ENCODE results near the gene CYB5R3.
A peak's percentile ranks its signal among the peaks of the same experiment; 100 is the strongest.
"Not testable (repeated sequence)": the region's sequence is repeated elsewhere in the genome, so short reads cannot be mapped to it uniquely, and the experiment has no call there.

CYB5R3 gene

DNA sequence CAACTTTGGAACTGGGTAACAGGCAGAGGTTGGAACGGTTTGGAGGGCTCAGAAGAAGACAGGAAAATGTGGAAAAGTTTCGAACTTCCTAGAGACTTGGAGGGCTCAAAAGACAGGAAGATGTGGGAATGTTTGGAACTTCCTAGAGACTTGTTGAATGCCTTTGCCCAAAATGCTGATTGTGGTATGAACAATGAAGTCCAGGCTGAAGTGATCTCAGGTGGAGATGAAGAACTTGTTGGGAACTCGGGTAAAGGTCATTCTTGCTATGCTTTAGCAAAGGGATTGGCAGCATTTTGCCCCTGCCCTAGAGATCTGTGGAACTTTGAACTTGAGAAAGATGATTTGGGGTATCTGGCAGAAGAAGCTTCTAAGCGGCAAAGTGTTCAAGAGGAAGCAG lies 28.7 kb upstream of the CYB5R3 start:
- DNase-seq: not testable (repeated sequence)

DNA sequence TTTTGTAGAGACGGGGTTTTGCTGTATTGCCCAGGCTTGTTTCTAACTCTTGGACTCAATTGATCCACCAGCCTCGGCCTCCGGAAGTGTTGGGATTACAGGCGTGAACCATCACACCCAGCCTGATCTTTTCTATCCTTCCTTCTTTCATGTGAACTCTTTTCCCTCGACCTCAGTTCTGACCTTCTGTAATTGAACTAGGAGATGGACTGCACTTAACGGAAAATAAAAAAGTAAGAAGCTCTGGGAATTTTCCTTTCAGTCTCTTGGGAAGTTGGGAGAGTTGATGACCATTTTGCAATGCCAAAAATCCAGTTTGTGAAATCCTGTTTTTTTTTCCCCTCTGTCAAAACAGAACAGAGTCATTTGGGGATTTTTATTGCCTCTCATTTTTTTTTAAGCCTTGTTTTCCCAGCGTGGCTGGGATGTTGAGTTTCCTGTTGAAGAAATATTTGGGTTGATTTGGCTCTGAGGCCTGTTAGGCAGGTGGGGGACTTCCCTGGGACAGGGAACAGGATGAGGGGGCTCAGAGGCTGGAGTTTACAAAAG lies 26.9 kb upstream of the CYB5R3 start:
- no peak for DNase-seq

- DNase-seq: no peak
Measured at GRCh38 chr22:42673898-42674401, 24.8 kb upstream of the CYB5R3 start.

DNA sequence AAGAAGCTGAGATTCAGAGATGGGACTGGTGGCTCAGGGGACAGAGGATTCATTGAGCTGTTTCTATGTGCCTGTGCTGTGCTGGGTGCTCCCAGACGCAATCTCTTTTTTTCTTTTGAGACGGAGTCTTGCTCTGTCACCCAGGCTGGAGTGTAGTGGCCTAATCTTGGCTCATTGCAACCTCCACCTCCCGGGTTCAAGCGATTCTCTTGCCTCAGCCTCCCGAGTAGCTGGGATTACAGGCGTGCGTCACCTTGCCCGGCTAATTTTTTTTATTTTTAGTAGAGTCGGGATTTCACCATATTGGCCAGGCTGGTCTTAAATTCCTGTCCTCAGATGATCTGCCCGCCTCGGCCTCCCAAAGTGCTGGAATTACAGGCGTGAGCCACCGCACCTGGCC lies 23.9 kb upstream of the CYB5R3 start:
- DNase-seq: not testable (repeated sequence)

GRCh38 chr22:42670921-42671709 lies 21.9 kb upstream of the CYB5R3 start:
- no peak for DNase-seq

DNA sequence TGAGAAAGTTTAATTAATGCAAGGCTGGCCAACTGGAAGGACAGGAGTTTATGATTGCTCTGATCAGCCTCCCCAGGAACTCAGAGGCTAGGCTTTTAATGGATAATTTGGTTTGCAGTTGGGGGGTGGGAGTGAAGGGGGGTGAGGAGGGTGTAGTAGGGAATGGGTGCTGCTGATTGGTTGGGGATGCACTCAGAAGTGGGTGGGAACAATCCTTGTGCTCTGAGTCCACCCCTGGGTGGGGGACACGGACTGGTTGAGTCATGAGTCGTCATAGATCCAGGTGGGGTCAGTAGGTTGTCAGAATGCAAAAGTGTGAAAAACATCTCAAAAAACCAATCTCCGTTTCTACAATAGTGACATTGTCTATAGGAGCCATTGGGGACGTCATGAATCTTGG lies 20.9 kb upstream of the CYB5R3 start:
- no peak for DNase-seq

GRCh38 chr22:42666393-42666792 lies 17.2 kb upstream of the CYB5R3 start:
- DNase-seq: not testable (repeated sequence)

GRCh38 chr22:42664976-42665831 lies 16.0 kb upstream of the CYB5R3 start:
- no peak for DNase-seq

DNA sequence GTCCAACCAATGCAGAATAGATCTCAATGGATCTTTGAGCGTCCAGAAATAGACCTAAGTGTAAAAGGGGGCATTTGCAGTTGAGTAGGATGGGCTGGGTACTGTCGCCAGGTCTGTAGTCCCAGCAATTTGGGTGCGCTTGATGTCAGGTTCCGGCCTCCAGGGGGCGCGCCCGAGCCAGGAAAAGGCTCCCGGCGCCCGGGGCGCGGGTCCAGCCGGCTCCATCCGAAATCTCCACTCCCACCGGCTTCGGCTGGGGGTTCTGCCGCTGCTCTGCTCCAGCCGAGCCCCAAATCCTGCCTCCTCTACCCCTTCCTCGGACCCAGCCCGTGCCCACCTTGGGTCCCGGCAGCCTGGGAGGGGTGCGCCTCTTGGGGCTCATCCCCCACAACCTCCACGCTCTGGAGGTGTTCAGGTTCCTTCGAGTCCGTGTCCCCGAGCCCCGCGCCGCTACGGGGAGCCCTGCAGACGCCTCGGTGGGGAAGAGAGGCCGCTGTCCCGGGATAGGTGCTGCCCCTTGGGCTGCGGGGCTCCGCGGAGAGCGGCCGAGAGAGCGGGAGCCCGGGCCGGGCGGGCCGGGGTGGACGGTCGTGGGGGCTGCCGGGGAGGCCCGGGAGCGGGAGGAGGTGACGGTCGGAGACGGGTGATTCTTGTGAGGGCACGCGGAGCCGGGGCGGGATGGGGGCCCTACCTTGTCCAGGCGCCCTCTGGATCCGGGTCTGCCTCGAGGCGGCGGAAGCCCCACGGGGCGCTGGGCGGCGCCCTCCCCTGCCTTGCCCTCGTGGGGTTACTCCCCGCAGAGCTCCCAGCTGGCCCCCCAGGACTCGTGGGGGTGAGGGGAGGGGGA lies 13.0 kb upstream of the CYB5R3 start:
- DNase-seq: peak; percentile 61 to 77 (median 68)

- DNase-seq: no peak
Measured at GRCh38 chr22:42656578-42656977, 7.4 kb upstream of the CYB5R3 start.

DNA sequence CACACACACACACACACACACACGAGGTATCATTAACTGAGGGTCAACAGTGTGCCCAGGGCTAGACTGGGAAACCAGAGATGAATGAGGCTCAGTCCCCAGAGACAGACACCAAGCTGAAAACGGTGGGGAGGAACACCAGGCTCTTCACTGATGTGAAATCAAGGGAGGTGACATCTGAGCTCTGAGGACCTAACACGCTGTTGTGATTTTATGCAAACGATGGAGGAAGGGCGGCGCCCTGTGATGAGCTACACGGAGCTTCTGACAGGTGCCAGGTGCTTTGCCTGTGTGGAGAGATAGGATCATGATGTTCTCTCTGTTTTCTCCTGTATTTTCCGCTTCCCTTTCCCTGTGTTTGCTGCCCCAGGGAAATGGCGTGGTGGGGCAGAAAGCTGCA lies 6.5 kb upstream of the CYB5R3 start:
- no peak for DNase-seq

DNA sequence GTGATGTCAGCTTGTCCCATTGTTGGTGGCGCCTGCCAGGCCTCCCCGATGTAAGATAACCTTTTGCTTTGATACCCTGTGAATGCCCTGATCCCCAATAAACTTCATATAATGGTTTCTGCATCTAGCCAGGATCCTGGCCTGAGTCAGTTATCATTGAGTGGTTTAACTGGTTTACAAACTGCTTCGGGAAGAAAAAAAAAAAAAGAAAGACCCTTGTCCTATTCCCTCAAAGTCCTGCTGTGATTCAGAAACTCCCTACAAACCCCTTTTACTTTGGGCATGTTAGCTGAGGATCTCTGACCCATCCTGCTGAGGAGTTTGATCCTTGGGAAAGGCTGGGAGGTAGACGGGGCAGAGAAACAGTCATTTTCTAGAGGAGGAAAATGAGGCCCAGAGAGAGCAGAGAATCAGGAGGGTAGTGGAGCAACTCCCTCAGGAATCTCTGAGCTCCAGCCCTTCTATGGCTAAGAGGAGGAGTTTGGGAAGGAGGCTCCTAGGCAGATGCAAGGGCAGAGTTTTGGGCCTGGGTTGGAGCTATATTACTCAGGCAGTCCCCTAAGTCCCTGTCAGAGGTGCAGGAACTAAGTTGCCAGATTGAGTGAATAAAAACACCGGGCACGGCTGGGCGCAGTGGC lies 5.4 kb upstream of the CYB5R3 start:
- DNase-seq: no peak

DNA sequence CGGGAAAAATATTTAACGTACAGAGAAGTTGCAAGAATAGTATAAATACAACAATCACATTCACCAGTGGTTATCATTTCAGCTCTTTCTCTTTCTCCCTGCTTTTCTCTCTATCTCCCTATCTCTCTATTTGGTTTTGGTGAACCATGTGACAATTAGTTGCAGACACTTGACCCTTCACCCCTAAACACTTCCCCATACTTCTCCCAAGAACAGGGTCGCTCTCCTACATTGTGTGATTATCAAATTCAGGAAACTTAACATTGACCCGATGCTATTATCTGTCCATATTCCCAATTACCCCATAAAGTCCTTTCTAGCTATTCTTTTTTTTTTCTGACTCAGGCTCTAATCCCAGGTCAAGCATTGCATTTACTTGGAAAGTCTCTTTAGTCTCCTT lies 4.8 kb upstream of the CYB5R3 start:
- DNase-seq: no peak

GRCh38 chr22:42651134-42651533 lies 1.9 kb upstream of the CYB5R3 start:
- DNase-seq: no peak

DNA sequence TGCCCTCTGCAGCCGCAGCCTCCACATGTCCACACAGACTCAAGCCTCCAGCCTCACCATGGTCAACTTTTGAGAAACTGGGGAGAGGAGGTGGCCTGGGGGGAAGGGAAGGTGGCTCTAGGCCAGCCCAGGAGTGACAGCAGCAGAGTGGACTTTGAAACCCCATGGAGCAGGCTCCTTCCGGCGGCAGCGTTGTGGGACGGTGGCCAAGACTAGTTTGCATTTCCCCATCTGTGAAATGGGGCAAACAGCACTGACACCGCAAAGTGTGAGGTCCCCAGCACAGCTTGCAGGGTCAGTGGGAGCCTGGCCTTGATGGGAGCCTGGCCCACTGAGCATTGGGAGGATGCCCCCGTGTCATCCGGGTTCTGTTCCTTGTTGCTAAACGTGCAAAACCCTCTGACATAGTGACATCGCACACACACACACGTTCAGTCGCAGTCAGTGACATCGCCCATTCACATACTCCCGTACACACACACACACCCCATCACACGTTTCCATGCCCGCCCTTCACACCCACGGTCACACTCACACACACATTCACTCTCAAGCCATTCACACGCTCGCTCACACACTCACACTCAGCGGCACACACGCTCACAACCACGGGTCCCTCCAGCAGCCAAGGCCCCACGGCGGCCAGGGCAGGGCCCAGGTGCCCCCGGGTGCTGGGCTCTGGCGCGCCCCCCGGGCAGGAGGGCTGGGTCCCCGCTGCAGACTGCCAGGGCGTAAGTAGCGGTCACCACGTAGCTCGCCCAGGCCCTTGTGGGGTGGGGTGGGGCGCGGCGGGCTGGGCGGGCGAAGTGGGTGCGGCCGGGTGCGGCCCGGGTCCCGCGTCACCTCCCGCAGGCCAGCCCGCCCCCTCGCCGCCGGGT lies 585 bp downstream of the CYB5R3 start:
- DNase-seq: peak in 1 of 4 experiments; percentile 30

DNA sequence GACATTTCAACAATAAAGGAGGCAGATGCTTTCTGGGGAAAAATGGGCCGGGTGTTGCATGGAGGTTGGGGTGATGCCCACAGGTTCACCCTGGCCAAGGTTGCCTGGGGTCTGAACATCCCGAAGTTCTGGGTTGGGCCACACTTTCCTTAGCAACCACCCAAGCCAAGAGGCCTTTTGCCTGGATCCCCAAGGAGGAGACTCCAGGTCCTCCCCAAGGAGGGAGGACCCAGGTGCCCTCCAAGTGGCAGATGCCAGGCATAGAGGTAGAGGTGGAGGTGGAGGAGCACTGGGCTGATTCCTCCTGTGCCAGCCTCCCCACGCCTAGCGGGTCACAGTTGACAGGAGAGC lies 1.2 kb downstream of the CYB5R3 start:
- DNase-seq: no peak

DNA sequence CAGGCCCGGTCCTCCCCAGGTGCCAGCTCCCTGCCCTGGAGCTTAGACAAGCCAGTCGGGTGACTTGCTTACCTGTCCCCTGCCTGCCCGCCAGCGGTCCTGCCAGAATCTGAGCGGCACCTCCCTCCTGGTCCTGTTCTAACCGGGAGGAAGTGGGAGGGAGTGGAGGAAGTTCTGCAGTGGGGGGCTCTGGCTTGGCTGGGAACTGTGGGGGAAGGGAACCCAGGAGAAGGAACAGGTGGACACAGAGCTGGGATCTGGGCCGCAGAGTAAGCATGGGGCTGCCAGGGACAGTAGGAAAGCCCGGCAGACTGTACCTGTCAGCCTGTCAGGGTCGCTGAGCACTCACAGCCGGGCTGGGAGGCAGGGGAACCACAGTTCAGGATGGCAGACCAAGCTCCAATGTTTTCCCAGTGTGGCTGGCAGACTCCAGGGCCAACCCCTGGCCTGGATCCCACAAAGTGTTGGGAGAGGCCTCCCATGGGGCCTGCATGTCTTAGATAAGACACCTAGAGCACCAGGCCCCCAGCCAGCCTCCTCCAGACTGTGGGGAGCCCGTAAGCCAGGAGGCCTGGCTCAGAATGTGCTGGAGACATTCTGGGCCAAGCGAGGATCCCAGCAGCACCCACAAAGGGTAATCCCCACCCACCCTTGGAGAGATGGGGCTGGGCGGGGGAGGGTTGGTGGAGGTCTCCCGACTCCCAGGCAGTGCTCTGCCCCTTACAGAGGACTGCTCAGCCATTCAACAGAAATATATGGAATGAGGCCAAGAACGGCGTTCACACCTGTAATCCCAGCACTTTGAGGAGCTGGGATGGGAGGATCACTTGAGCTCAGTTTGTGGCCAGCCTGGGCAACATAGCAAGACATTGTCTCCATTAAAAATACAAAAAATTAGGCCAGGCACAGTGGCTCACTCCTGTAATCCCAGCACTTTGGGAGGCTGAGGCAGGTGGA lies 2.3 kb downstream of the CYB5R3 start:
- DNase-seq: no peak

DNA sequence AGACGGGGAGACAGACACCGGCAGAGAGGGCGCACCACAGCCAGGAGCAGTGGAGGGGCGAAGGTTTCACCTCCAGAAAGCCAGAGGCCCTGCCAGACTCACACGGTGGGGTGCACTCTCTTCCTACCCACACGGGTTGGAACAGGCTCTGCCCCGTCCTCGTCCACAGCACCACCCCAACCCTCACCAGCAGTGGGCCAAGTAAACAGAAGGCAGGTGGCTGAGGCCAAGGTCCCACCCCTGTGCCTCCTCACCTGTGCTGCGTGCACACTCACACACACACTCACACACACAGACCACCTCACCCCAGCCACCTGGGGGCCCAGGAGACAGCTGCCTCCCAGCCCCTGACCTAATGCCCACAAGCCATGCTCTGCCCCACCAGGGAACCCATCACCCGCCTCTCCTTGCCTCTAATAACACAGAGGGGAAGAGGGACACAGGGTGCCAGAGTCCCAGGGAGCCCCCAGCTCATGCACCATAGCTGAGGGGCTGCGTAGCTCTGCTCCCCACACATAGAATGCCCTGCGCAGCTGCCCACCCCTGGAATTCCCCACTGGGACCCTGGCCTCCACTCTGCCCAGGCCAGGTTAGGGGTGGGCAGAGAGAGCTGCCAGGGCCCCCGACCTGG lies 3.1 kb downstream of the CYB5R3 start:
- DNase-seq: no peak

- DNase-seq: no peak
Measured at GRCh38 chr22:42645341-42645937, 3.8 kb downstream of the CYB5R3 start.
